Rectal smooth muscle tissue (tissue), 1 donor: ENCODE data around the gene GJB3.

Experiments
- H3K27ac ChIP-seq: one replicate; pipeline ENCODE4 v1.7.0; 2013; ENCODE audit warnings: low read depth, low read length, inconsistent platforms
- H3K27me3 ChIP-seq: one replicate; pipeline ENCODE4 v1.7.0; 2013; ENCODE audit warnings: low read length; ENCODE audit not compliant: control insufficient read depth, insufficient read depth
- H3K36me3 ChIP-seq: one replicate; pipeline ENCODE4 v1.7.0; 2013; ENCODE audit warnings: low read length; ENCODE audit not compliant: control insufficient read depth, insufficient read depth
- H3K4me1 ChIP-seq: one replicate; pipeline ENCODE4 v1.7.0; 2013; ENCODE audit warnings: low read length; ENCODE audit not compliant: control insufficient read depth, insufficient read depth
- H3K4me3 ChIP-seq: one replicate; pipeline ENCODE4 v1.7.0; 2013; ENCODE audit warnings: low read length
- H3K9ac ChIP-seq: one replicate; pipeline ENCODE4 v1.7.0; 2013; ENCODE audit warnings: low read length

Gene GJB3

DNA sequence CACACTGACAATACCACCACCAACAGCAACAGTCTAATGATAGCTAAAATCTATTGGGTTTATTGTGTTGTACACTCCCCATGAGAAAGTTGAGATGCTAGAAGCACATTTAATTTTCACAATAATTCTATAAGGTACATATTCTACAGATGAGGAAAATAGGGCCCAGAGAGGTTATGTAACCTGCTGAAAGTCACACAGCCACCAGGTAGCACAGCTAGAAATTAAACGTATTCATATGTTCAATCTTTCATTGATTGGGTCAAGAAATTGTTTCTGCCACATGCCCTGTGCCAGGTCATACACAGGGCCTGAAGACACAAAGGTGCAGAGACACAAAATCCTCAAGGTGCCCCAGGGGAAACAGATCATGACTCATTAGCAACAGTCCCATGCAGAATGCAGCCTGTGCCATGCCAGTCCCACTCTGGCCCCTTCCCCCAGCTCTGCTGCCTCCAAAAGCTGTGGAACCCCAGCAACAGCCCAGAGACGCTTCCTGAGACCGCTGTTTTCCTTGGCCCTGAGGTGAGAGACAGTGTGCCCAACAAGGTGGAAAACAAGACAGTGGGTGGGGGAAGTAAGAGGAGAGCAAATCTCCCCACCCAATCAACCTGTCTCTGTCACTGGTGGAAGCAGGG is 43.9 kb downstream of the GJB3 start:
- Histone ChIP-seq H3K27me3 (no peaks in the 10 kb centered on the region), H3K27ac (no peak overlapping the region), H3K36me3 (peaks cover 2% of the 10 kb centered on the region), H3K9ac (no peak overlapping the region), H3K4me3 (no peak overlapping the region), H3K4me1 (no peaks in the 10 kb centered on the region)

DNA sequence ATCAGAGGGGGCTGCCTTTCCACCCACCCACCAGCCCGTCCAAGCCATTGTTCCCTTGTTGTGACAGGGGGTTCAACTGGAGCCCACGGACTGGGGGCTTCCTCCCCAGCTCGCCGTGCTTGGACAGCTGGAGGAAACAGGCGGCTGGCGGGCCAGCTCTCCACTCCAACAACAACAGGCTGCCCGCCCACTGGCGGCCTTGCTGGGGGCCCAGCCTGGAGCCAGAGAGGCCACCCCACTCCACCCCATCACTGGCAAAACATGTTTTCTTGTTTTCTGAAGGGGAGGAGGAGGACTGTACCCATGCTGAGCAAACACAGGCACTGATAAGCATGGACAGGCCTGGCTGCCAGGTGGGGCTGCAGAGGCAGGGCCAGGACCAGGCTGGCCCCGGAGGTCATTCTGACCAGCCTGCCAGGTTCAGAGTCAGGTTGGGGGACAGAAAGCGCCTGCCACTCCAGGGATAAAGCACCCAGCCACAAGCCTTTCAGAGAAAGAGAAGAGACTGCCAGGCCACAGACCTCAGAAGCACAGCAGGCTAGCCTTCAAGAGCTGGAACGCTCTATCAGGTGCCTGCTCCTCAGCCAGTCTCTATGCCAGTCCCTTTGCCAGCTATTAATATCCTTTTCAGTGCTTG is 44.6 kb downstream of the GJB3 start:
- no peak overlapping the region for H3K4me3 ChIP-seq
- H3K36me3 ChIP-seq: peaks cover 2% of the 10 kb centered on the region
- no peak overlapping the region for H3K27ac ChIP-seq
- no peaks in the 10 kb centered on the region for H3K27me3 ChIP-seq
- H3K9ac ChIP-seq: no peak overlapping the region
- H3K4me1 ChIP-seq: no peaks in the 10 kb centered on the region

DNA sequence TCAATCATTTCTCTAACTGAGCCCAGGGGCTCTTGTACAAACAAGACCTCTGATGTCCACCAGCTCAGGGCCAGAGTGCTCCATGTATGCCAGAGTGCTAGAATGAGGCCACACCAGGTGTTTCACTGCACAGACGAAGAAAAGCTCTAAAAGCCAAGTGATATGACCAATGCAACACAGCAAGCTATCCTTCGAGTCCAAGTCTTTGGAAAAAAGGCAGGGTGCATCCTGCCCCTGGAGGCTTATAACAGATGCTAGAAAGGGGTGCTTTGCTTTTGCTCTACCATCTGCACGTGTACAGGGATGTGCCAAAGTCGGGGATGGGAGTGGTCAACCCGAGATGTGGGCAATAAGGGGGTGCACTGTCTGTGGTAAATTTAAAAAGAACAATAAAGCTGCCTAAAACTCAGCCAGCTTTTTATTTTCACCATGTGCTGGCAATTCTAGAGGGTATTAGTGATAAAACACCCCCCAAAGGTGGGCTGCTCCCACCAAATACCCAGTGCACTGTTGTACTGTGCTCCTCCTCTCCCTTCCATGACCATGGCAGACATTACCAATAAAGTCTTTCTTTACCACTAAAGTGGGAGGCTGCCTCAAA is 46.4 kb downstream of the GJB3 start:
- Histone ChIP-seq H3K4me1 (no peaks in the 10 kb centered on the region), H3K4me3 (no peak overlapping the region), H3K36me3 (peaks cover 2% of the 10 kb centered on the region), H3K27me3 (no peaks in the 10 kb centered on the region), H3K9ac (no peak overlapping the region), H3K27ac (no peak overlapping the region)

DNA sequence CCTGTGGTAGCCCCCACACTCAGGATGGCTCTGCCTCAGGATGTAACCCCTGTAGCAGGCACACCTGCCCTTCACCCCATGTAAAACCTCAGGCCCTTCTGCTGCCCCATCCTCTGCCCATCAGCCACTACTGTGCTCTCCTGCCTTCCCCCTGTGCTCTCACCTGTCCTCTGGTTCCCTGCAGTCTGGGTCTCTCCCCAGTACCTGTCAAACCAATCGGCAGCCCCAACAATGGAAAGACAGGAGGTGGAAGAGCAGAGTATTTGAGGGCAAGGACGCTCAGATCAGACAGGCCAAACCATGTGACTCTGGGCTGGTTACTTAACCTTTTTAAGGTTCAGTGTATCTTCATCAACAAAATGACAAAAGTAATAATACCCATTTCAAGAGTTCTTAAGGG is 47.6 kb downstream of the GJB3 start:
- Histone ChIP-seq H3K9ac (no peak overlapping the region), H3K27me3 (no peaks in the 10 kb centered on the region), H3K4me1 (no peaks in the 10 kb centered on the region), H3K27ac (no peak overlapping the region), H3K4me3 (no peak overlapping the region), H3K36me3 (peaks cover 2% of the 10 kb centered on the region)

DNA sequence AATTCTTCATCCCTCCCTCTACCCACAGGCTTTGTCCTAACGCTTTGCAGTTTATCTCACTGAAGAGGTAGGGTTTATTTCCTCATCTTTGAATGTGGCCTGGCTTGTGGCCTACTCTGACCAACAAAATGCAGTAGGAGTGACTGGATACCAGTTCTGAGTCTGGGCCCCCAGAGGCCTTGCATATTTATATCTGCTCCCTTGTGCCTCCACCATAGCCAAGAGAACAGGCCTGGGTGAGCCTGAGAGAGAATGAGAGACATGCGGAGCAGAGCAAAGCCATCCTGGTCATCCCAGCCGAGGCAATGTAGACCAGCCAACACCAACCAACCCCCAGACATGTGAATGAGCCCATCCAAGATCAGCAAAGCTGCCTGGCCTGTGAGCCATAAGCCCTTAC is 48.2 kb downstream of the GJB3 start:
- Histone ChIP-seq H3K27me3 (no peaks in the 10 kb centered on the region), H3K4me1 (no peaks in the 10 kb centered on the region), H3K9ac (no peak overlapping the region), H3K27ac (no peak overlapping the region), H3K36me3 (no peaks in the 10 kb centered on the region), H3K4me3 (no peak overlapping the region)

DNA sequence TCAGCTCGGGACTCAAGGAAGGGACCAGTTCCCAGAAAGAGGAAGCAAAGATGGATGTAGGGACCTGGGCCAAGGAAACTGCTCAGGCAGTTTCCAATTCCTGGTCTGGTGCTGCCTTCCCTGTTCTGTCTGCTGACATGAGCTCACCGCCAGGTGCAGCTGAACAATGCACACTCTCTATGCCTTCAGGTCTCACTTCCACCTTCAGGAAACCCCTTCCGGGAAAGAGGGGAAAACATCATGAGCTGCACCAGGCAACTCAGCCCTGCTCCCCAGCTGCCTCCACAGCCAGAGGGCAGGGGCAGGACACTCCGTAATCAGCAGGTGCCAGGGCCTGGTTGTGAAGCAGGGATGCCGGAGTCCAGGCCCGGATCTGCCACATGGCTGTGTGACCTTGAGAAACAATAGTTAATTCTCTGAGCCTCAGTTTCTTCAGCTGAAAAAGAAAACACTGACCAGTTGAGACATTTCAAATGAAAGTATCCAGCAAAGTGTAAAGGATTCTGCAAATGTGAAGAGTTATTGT is 50.8 kb downstream of the GJB3 start:
- H3K4me3 ChIP-seq: no peak overlapping the region
- H3K27me3 ChIP-seq: no peaks in the 10 kb centered on the region
- H3K36me3 ChIP-seq: no peaks in the 10 kb centered on the region
- no peak overlapping the region for H3K9ac ChIP-seq
- H3K27ac ChIP-seq: no peak overlapping the region
- H3K4me1 ChIP-seq: no peaks in the 10 kb centered on the region

DNA sequence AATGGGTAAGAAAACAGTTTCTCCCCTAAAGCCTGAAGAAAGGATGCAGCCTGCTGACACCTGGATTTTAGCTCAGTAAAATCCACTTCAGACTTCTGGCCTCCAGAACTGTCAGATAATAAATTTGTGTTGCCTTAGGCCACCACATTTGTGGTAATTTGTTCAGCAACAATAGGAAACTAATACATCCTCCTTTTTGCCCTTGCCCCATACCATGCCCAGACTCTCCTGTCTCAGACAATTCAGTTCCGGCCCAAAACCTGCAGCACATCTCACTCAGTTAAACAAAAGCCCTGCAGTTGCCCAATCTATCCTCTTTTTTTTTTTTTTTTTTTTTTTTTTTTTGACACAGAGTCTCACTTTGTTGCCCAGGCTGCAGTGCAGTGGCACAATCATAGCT is 52.7 kb downstream of the GJB3 start:
- Histone ChIP-seq H3K36me3 (no peaks in the 10 kb centered on the region), H3K27me3 (no peaks in the 10 kb centered on the region), H3K9ac (no peak overlapping the region), H3K4me3 (no peak overlapping the region), H3K27ac (no peak overlapping the region), H3K4me1 (no peaks in the 10 kb centered on the region)
